K562 (cell line): ENCODE data around the gene OSBP2. TPM values are rescaled to one million over a fixed set of nuclear protein-coding genes. Genes with fewer than 3 reads are reported as not detected.

Experiments used
- ATAC-seq: fragments of 200-7000 bp; cut with Tn5 transposase; 3 replicates; pipeline ENCODE4 v1.9.1; 2020; ENCODE audit warnings: moderate library complexity
- BruUV-seq: library from RNA; stranded (reverse); fragments of 400-500 nt; replicated peaks from 2 replicates; lab custom pipeline; 2021; lab: Mats Ljungman, UMichigan
- CTCF ChIA-PET: fragments of 300-600 bp; formaldehyde crosslinking; extraction: SDS; loops from one replicate; lab custom pipeline; 2021; ENCODE audit warnings: low intra/inter-chr PET ratio; lab: Yijun Ruan, JAX
- POLR2A ChIA-PET: fragments of 300-600, 350-650 bp; sonication (Branson Sonifier 250); formaldehyde crosslinking; extraction: SDS; loops from one replicate; lab custom pipeline; 2021; ENCODE audit warnings: antibody characterized with exemption, inconsistent platforms; lab: Yijun Ruan, JAX
- DNase-seq, 4 experiments: peaks; one replicate each; pipeline versions ENCODE4 v3.0.0 to v3.0.0-alpha.2; 2011 to 2018; ENCODE audit warnings: low spot score in 3 of 4, mixed read lengths in 3 of 4; ENCODE audit errors: extremely low read depth in 1 of 4
- FAIRE-seq: peaks from 2 replicates; lab custom pipeline; 2011; peaks lifted over from hg19 to GRCh38; lab: Jason Lieb, UNC
- H2AFZ ChIP-seq: 2 replicates; pipeline ENCODE4 v1.6.0; 2011; ENCODE audit warnings: low read depth, low read length, control low read depth, inconsistent platforms
- H3K27ac ChIP-seq: fragments of 200-600 bp; 3 replicates; pipeline ENCODE4 v1.8.0; 2011; ENCODE audit warnings: low read depth, mild to moderate bottlenecking, control low read depth, inconsistent platforms, low read length, moderate library complexity, mixed read lengths; ENCODE audit errors: extremely low read depth
- H3K27me3 ChIP-seq, 2 experiments: fragments of 300-600 bp in 1 of 2; 2 replicates in 1 of 2; 3 replicates in 1 of 2; pipeline versions ENCODE4 v1.6.0 to v1.8.0; 2011; ENCODE audit warnings: inconsistent platforms in 2 of 2, low read length in 2 of 2, mild to moderate bottlenecking in 1 of 2, mixed read lengths in 1 of 2, moderate library complexity in 1 of 2; ENCODE audit not compliant: control insufficient read depth in 2 of 2, insufficient read depth in 2 of 2
- H3K36me3 ChIP-seq: fragments of 300-600 bp; 3 replicates; pipeline ENCODE4 v1.8.0; 2011; ENCODE audit warnings: mild to moderate bottlenecking, low read length, inconsistent platforms; ENCODE audit not compliant: control insufficient read depth, insufficient read depth
- H3K4me1 ChIP-seq, 2 experiments: fragments of 200-600 bp in 1 of 2; replicated peaks in 1 of 2; 2 replicates in 1 of 2; 3 replicates in 1 of 2; pipeline versions ENCODE4 v1.5.1 to v1.8.0; 2011; ENCODE audit warnings: inconsistent platforms in 2 of 2, low read length in 2 of 2, mild to moderate bottlenecking in 1 of 2, mixed read lengths in 1 of 2, moderate library complexity in 1 of 2; ENCODE audit not compliant: control insufficient read depth in 2 of 2, insufficient read depth in 2 of 2
- H3K4me2 ChIP-seq: 2 replicates; pipeline ENCODE4 v1.6.1; 2011; ENCODE audit warnings: low read length, control low read depth, inconsistent platforms, mixed read lengths; ENCODE audit not compliant: insufficient read depth
- H3K4me3 ChIP-seq: fragments of 200-600 bp; sonication (generic), shearing (Covaris generic); 2 replicates; pipeline ENCODE4 v1.5.1; 2016; ENCODE audit warnings: control low read depth, inconsistent platforms
- H3K79me2 ChIP-seq: fragments of 200-600 bp; 3 replicates; pipeline ENCODE4 v1.8.0; 2011; ENCODE audit warnings: low read length, inconsistent platforms; ENCODE audit not compliant: control insufficient read depth, insufficient read depth
- H3K9ac ChIP-seq, 2 experiments: 2 replicates each; pipeline versions ENCODE4 v1.6.0 to v1.6.1; 2011; ENCODE audit warnings: low read depth in 2 of 2, low read length in 2 of 2, control low read depth in 1 of 2, inconsistent platforms in 1 of 2, mild to moderate bottlenecking in 1 of 2, mixed read lengths in 1 of 2; ENCODE audit not compliant: insufficient read depth in 1 of 2
- H3K9me1 ChIP-seq: one replicate; pipeline ENCODE4 v1.6.0; 2011; ENCODE audit warnings: inconsistent platforms, mild to moderate bottlenecking, low read length, moderate library complexity; ENCODE audit not compliant: control insufficient read depth, insufficient read depth
- H3K9me3 ChIP-seq: replicated peaks from 2 replicates; pipeline ENCODE4 v1.5.1; 2011; ENCODE audit warnings: low read depth, low read length, inconsistent platforms; ENCODE audit not compliant: control insufficient read depth, insufficient read depth
- H4K20me1 ChIP-seq: replicated peaks from 2 replicates; pipeline ENCODE4 v1.6.1; 2011; ENCODE audit warnings: low read length, inconsistent platforms, mixed read lengths; ENCODE audit not compliant: control insufficient read depth, insufficient read depth
- ARID2 ChIP-seq: fragments of 450-650 bp; IDR thresholded peaks from 2 replicates; pipeline ENCODE4 v1.6.1; 2017; ENCODE audit warnings: antibody characterized with exemption, mild to moderate bottlenecking
- CC2D1A ChIP-seq: fragments of 450-650 bp; IDR thresholded peaks from 2 replicates; pipeline ENCODE4 v1.6.1; 2017; ENCODE audit warnings: mild to moderate bottlenecking
- DEAF1 ChIP-seq: fragments of 450-650 bp; formaldehyde crosslinking; IDR thresholded peaks from 2 replicates; pipeline ENCODE4 v1.4.0; 2020; ENCODE audit warnings: mild to moderate bottlenecking, moderate library complexity
- KLF6 ChIP-seq: fragments of 250-450 bp; sonication (Bioruptor Pico); IDR thresholded peaks from 2 replicates; pipeline ENCODE4 v1.4.0; 2020; ENCODE audit warnings: mild to moderate bottlenecking, moderate library complexity, borderline replicate concordance
- PRMT5 ChIP-seq: sonication (generic); formaldehyde crosslinking; IDR thresholded peaks from 2 replicates; pipeline ENCODE4 v1.5.0; 2020; ENCODE audit warnings: missing genetic modification reagents
- RAD21 ChIP-seq, 2 experiments: fragments of 250-450 bp in 1 of 2; fragments of 450-650 bp in 1 of 2; sonication (Bioruptor Pico) in 1 of 2; formaldehyde crosslinking in 1 of 2; IDR thresholded peaks in 1 of 2; conservative IDR thresholded peaks in 1 of 2; 2 replicates each; pipeline versions ENCODE4 v1.4.0 to v1.8.0; 2020 to 2022; ENCODE audit warnings: mild to moderate bottlenecking in 2 of 2, moderate library complexity in 1 of 2
- RBM39 ChIP-seq: fragments of 200-400 bp; formaldehyde crosslinking; optimal IDR thresholded peaks from 2 replicates; pipeline ENCODE3; 2018; ENCODE audit warnings: low read depth, low read length
- REST ChIP-seq, 2 experiments: fragments of 450-650 bp; formaldehyde crosslinking in 1 of 2; IDR thresholded peaks; 2 replicates each; pipeline versions ENCODE4 v1.4.0 to v1.6.1; 2014 to 2020; ENCODE audit warnings: mild to moderate bottlenecking in 2 of 2, borderline replicate concordance in 1 of 2, low read depth in 1 of 2
- SMC3 ChIP-seq: conservative IDR thresholded peaks from 2 replicates; pipeline ENCODE4 v1.6.1; 2011; ENCODE audit warnings: low read depth, low read length, improper control_type of control experiment; ENCODE audit not compliant: insufficient read depth
- STAG1 ChIP-seq: sonication (generic); formaldehyde crosslinking; IDR thresholded peaks from 2 replicates; pipeline ENCODE4 v1.5.0; 2020; ENCODE audit warnings: missing genetic modification reagents, borderline replicate concordance
- ZNF24 ChIP-seq: fragments of 450-650 bp; IDR thresholded peaks from 2 replicates; pipeline ENCODE4 v1.6.1; 2016
- WGBS: fragments of 100-300 bp; shearing (Covaris generic); methylation state at CpG from one replicate; pipeline ENCODE4 v1.1.6; 2016; ENCODE audit warnings: low coverage, mixed read lengths; ENCODE audit not compliant: insufficient coverage; ENCODE audit errors: missing lambda C conversion rate; 5-methylcytosine and 5-hydroxymethylcytosine counted together
- in situ Hi-C: fragments of 300-500 bp; cut with MboI; formaldehyde crosslinking; loops from 4 replicates; pipeline ENCODE4 v1.15.0; 2018; ENCODE audit warnings: inconsistent platforms, mixed read lengths
- intact Hi-C: fragments of 100-400 bp; cut with micrococcal nuclease; formaldehyde crosslinking; loops from 2 replicates; pipeline ENCODE4 v1.14.2; 2022
- polyA plus RNA-seq, 8 experiments: library from polyadenylated mRNA; depleted of rRNA in 4 of 8; stranded (reverse) in 5 of 8; unstranded in 3 of 8; fragments of >200 nt; fragmentation: Nextera tagmentation in 2 of 8; fragmentation: Illumina TruSeq in 1 of 8; extraction: Ambion mirVana in 2 of 8; extraction: Trizol in 1 of 8; gene quantifications; 2 replicates each; pipeline versions ENCODE4 v1.2.1 to v1.2.3, GENCODE V29; 2011 to 2014; ENCODE audit warnings: inconsistent platforms in 1 of 8, missing spikeins in 1 of 8
- total RNA-seq, 7 experiments: library from RNA; depleted of rRNA in 6 of 7; stranded (reverse); fragments of >200 nt in 6 of 7; fragmentation: Illumina TruSeq in 2 of 7; extraction: Trizol in 2 of 7; gene quantifications; 2 replicates each; pipeline versions ENCODE4 v1.2.1 to v1.2.3, GENCODE V29; 2011 to 2021; ENCODE audit warnings: low replicate concordance in 1 of 7

Gene OSBP2
- total and polyA plus RNA-seq, 9 of the 15 experiments (the other 6 are each of a cell fraction or from before 2014, with no cell fraction given), result 0.52 to 29.5 (median 21.6) TPM

- H3K9ac ChIP-seq, result no peak overlapping the region
- H3K9me1 ChIP-seq, result no peaks in the 10 kb centered on the region
- no peaks in the 10 kb centered on the region for H3K36me3 ChIP-seq
- H4K20me1 ChIP-seq, result no peaks in the 10 kb centered on the region
- H2AFZ ChIP-seq, result no peak overlapping the region
- ChIA-PET CTCF (interaction anchor here (0.5 to 2.6 kb wide), 6 partner anchors 100 to 499 kb away, joined by 3 to 34 read pairs (median 3); partner anchors contain the start of gene SLC35E4), POLR2A (interaction anchor here (0.7 to 2.5 kb wide), 4 partner anchors 22 to 271 kb away, joined by 3 to 13 read pairs (median 4); partner anchors contain the start of gene SLC35E4)
- FAIRE-seq (peak; percentile 74), DNase-seq (peak; percentile 54 to 78 (median 62)), ATAC-seq (peak; percentile 95)
- H3K9me3 ChIP-seq, result no peaks in the 10 kb centered on the region
- H3K27me3 ChIP-seq, result no peaks in the 10 kb centered on the region; a peak in 1 of 5 replicates
- no TSS peak for BruUV-seq
- 15% methylated on average over 7 of the region's 8 CpGs for WGBS
- no peak overlapping the region for H3K4me2 ChIP-seq
- in situ Hi-C loops (loop anchor here (5.0 to 10.0 kb wide), 2 partner anchors 123 to 360 kb away; partner anchors contain the start of gene SEC14L2), intact Hi-C loops (loop anchor here (1.0 to 10.0 kb wide), 3 partner anchors 90 to 363 kb away; partner anchors contain the start of genes DUSP18 and SLC35E4)
- no peak overlapping the region for H3K4me3 ChIP-seq
- H3K27ac ChIP-seq, result no peak overlapping the region
- no peaks in the 10 kb centered on the region for H3K79me2 ChIP-seq
- H3K4me1 ChIP-seq, result no peaks in the 10 kb centered on the region; a peak in 1 of 5 replicates
- TF ChIP-seq ZNF24, result no peak
- peak; percentile 87 for TF ChIP-seq REST (IDR thresholded peaks at IDR 0.05; ENCODE audit: borderline replicate concordance)
- TF ChIP-seq REST (CRISPR knock-in tag; IDR thresholded peaks at IDR 0.05; ENCODE audit: low read depth), result no peak
- peak; percentile 73 for TF ChIP-seq DEAF1 (CRISPR knock-in tag)
- no peak for TF ChIP-seq KLF6
- peak; percentile 82 to 92 for TF ChIP-seq RAD21 (CRISPR knock-in tag; conservative IDR thresholded peaks at IDR 0.05 in 1 of 2, IDR thresholded peaks at IDR 0.05 in 1 of 2)
- TF ChIP-seq ARID2, result peak; percentile 83; the same call in 1 of the 2 replicates
- TF ChIP-seq SMC3, result peak; percentile 86
- TF ChIP-seq STAG1 (CRISPR knock-in tag), result peak; percentile 81; the same call in 1 of the 2 replicates
- no peak for TF ChIP-seq RBM39
- TF ChIP-seq CC2D1A, result peak; percentile 69
- TF ChIP-seq PRMT5, result no peak
Observed at GRCh38 chr22:30754971-30755758, 60.5 kb downstream of the OSBP2 start.
